IMR-90 (cell line): ENCODE measurements around the gene CPXM2. TPM values are rescaled to one million over a fixed set of nuclear protein-coding genes. Genes with fewer than 3 reads are reported as not detected.

Experiments used
- ATAC-seq: fragments of 200-7000 bp; cut with Tn5 transposase; 2 replicates; pipeline ENCODE4 v1.9.1; 2020; ENCODE audit warnings: low read depth, mild to moderate bottlenecking, moderate library complexity
- BruUV-seq: library from RNA; stranded (reverse); fragments of 400-500 nt; replicated peaks from 2 replicates; lab custom pipeline; 2021; lab: Mats Ljungman, UMichigan
- CTCF ChIA-PET: fragments of 300-600 bp; formaldehyde crosslinking; extraction: SDS; loops from one replicate; lab custom pipeline; 2021; ENCODE audit warnings: antibody characterized with exemption; lab: Yijun Ruan, JAX
- POLR2A ChIA-PET: fragments of 300-600 bp; sonication (Branson Sonifier 250); formaldehyde crosslinking; loops from one replicate; lab custom pipeline; 2022; ENCODE audit warnings: antibody characterized with exemption; ENCODE audit not compliant: unreplicated experiment; lab: Charles Lee
- DNase-seq: peaks from one replicate; pipeline ENCODE4 v3.0.0; 2013
- H2AFZ ChIP-seq: replicated peaks from 2 replicates; pipeline ENCODE3; 2013; ENCODE audit warnings: low read length, mild to moderate bottlenecking; ENCODE audit not compliant: poor library complexity
- H2AK5ac ChIP-seq: 2 replicates; pipeline ENCODE4 v1.6.1; 2013; ENCODE audit warnings: low read depth, low read length, inconsistent platforms
- H2AK9ac ChIP-seq: replicated peaks from 2 replicates; pipeline ENCODE3; 2013; ENCODE audit warnings: mild to moderate bottlenecking, low read depth, low read length, moderate library complexity; ENCODE audit not compliant: poor library complexity
- H2BK120ac ChIP-seq: 2 replicates; pipeline ENCODE4 v1.6.1; 2013; ENCODE audit warnings: low read depth, low read length, inconsistent platforms
- H2BK15ac ChIP-seq: 3 replicates; pipeline ENCODE4 v1.6.1; 2013; ENCODE audit warnings: low read depth, low read length, inconsistent platforms
- H2BK20ac ChIP-seq: 2 replicates; pipeline ENCODE4 v1.6.1; 2013; ENCODE audit warnings: low read depth, mild to moderate bottlenecking, inconsistent platforms, low read length, moderate library complexity
- H2BK5ac ChIP-seq: 2 replicates; pipeline ENCODE4 v1.6.1; 2013; ENCODE audit warnings: mild to moderate bottlenecking, low read depth, low read length, inconsistent platforms; ENCODE audit not compliant: poor library complexity, severe bottlenecking
- H3K14ac ChIP-seq: replicated peaks from 2 replicates; pipeline ENCODE4 v1.6.1; 2013; ENCODE audit warnings: low read depth, low read length, inconsistent platforms
- H3K18ac ChIP-seq: 2 replicates; pipeline ENCODE4 v1.6.1; 2013; ENCODE audit warnings: low read depth, low read length, control low read depth
- H3K23ac ChIP-seq: 2 replicates; pipeline ENCODE4 v1.6.1; 2013; ENCODE audit warnings: low read depth, low read length, inconsistent platforms
- H3K27ac ChIP-seq: 2 replicates; pipeline ENCODE4 v1.5.1; 2013; ENCODE audit warnings: mild to moderate bottlenecking, control low read depth, low read length; ENCODE audit not compliant: insufficient read depth
- H3K27me3 ChIP-seq: 2 replicates; pipeline ENCODE4 v1.6.1; 2013; ENCODE audit warnings: low read length; ENCODE audit not compliant: control insufficient read depth, insufficient read depth
- H3K36me3 ChIP-seq: 2 replicates; pipeline ENCODE4 v1.6.1; 2013; ENCODE audit warnings: low read length, mixed read lengths; ENCODE audit not compliant: control insufficient read depth, insufficient read depth
- H3K4ac ChIP-seq: 2 replicates; pipeline ENCODE4 v1.6.1; 2013; ENCODE audit warnings: low read depth, low read length, inconsistent platforms
- H3K4me1 ChIP-seq: 2 replicates; pipeline ENCODE4 v1.6.1; 2013; ENCODE audit warnings: low read length, mixed read lengths; ENCODE audit not compliant: control insufficient read depth, insufficient read depth
- H3K4me2 ChIP-seq: 2 replicates; pipeline ENCODE4 v1.6.1; 2013; ENCODE audit warnings: low read depth, mild to moderate bottlenecking, control low read depth, low read length, moderate library complexity
- H3K4me3 ChIP-seq: 2 replicates; pipeline ENCODE4 v1.5.1; 2013; ENCODE audit warnings: low read depth, mild to moderate bottlenecking, control low read depth, low read length, moderate library complexity; ENCODE audit not compliant: insufficient read depth
- H3K56ac ChIP-seq: 2 replicates; pipeline ENCODE4 v1.6.1; 2013; ENCODE audit warnings: low read length, inconsistent platforms; ENCODE audit not compliant: insufficient read depth; ENCODE audit errors: extremely low read depth
- H3K79me1 ChIP-seq, 2 experiments: 2 replicates each; pipeline ENCODE4 v1.6.1; 2013; ENCODE audit warnings: low read length in 2 of 2, inconsistent platforms in 1 of 2, low read depth in 1 of 2
- H3K9ac ChIP-seq: 2 replicates; pipeline ENCODE4 v1.6.1; 2013; ENCODE audit warnings: low read depth, low read length, control low read depth
- H3K9me1 ChIP-seq: 2 replicates; pipeline ENCODE4 v1.6.1; 2013; ENCODE audit warnings: low read length, inconsistent platforms; ENCODE audit not compliant: insufficient read depth
- H3K9me3 ChIP-seq: 2 replicates; pipeline ENCODE4 v1.6.1; 2013; ENCODE audit warnings: low read length; ENCODE audit not compliant: control insufficient read depth, insufficient read depth
- H4K20me1 ChIP-seq: 2 replicates; pipeline ENCODE4 v1.6.1; 2013; ENCODE audit warnings: low read length, inconsistent platforms; ENCODE audit not compliant: insufficient read depth
- H4K5ac ChIP-seq: 2 replicates; pipeline ENCODE4 v1.6.1; 2013; ENCODE audit warnings: mild to moderate bottlenecking, low read depth, low read length, control low read depth
- H4K8ac ChIP-seq, 2 experiments: 2 replicates each; pipeline ENCODE4 v1.6.1; 2013; ENCODE audit warnings: low read depth in 2 of 2, low read length in 2 of 2, control low read depth in 1 of 2, inconsistent platforms in 1 of 2
- H4K91ac ChIP-seq: 2 replicates; pipeline ENCODE4 v1.6.1; 2013; ENCODE audit warnings: low read depth, low read length, inconsistent platforms; ENCODE audit not compliant: insufficient read depth
- BHLHE40 ChIP-seq: fragments of 150-350 bp; IDR thresholded peaks from 2 replicates; pipeline ENCODE4 v1.6.1; 2016; ENCODE audit warnings: mild to moderate bottlenecking, low read depth, low read length
- CEBPB ChIP-seq: IDR thresholded peaks from 2 replicates; pipeline ENCODE4 v1.6.1; 2012; ENCODE audit warnings: low read depth, low read length, improper control_type of control experiment
- CHD1 ChIP-seq: IDR thresholded peaks from 2 replicates; pipeline ENCODE4 v1.6.1; 2012; ENCODE audit warnings: low read depth, low read length, improper control_type of control experiment
- MAFK ChIP-seq: IDR thresholded peaks from 2 replicates; pipeline ENCODE4 v1.6.1; 2012; ENCODE audit warnings: low read depth, low read length, improper control_type of control experiment
- MXI1 ChIP-seq: IDR thresholded peaks from 2 replicates; pipeline ENCODE4 v1.6.1; 2012; ENCODE audit warnings: low read depth, mild to moderate bottlenecking, low read length, moderate library complexity, borderline replicate concordance
- NFE2L2 ChIP-seq: fragments of 150-350 bp; IDR thresholded peaks from 2 replicates; pipeline ENCODE4 v1.6.1; 2016; ENCODE audit warnings: low read depth, mild to moderate bottlenecking, low read length
- POLR2A ChIP-seq: IDR thresholded peaks from 2 replicates; pipeline ENCODE4 v1.6.1; 2012; ENCODE audit warnings: mild to moderate bottlenecking, low read depth, low read length
- RAD21 ChIP-seq: IDR thresholded peaks from 2 replicates; pipeline ENCODE4 v1.6.1; 2012; ENCODE audit warnings: low read length, improper control_type of control experiment
- RFX5 ChIP-seq: IDR thresholded peaks from 2 replicates; pipeline ENCODE4 v1.8.0; 2012; ENCODE audit warnings: low read depth, mild to moderate bottlenecking, low read length, moderate library complexity
- WGBS, 2 experiments: methylation state at CpG; one replicate each; pipeline versions ENCODE4 v1.1.5 to v1.1.7; 2013; ENCODE audit warnings: missing lambda C conversion rate in 2 of 2; ENCODE audit not compliant: insufficient read length in 1 of 2; ENCODE audit errors: extremely low coverage in 2 of 2; 5-methylcytosine and 5-hydroxymethylcytosine counted together
- dilution Hi-C: fragments of 300-500 bp; cut with HindIII; formaldehyde crosslinking; loops from one replicate; pipeline ENCODE4 v1.14.3; 2018; ENCODE audit warnings: low sequenced_read_pairs; ENCODE audit not compliant: unreplicated experiment
- in situ Hi-C: fragments of 300-500 bp; cut with MboI; formaldehyde crosslinking; loops from 3 replicates; pipeline ENCODE4 v1.14.3; 2019; ENCODE audit warnings: low sequenced_read_pairs, inconsistent platforms, mixed read lengths
- intact Hi-C: fragments of 100-400 bp; cut with micrococcal nuclease; formaldehyde crosslinking; loops from 2 replicates; pipeline ENCODE4 v1.10.0; 2022
- polyA plus RNA-seq, 3 experiments: library from polyadenylated mRNA; depleted of rRNA; stranded (reverse); fragments of >200 nt; gene quantifications; 2 replicates each; pipeline ENCODE4 v1.2.3, GENCODE V29; 2012; ENCODE audit warnings: low replicate concordance in 1 of 3
- total RNA-seq: library from RNA; depleted of rRNA; stranded (reverse); fragments of >200 nt; gene quantifications from 2 replicates; pipeline ENCODE4 v1.2.3, GENCODE V29; 2012
- TF ChIP-seq, protein P1 (sequence below): fragments of 150-350 bp; IDR thresholded peaks from 2 replicates; pipeline ENCODE4 v1.6.1; 2017; ENCODE audit warnings: mild to moderate bottlenecking, antibody characterized with exemption, low read length, low read depth
- TF ChIP-seq, protein P2 (sequence below): conservative IDR thresholded peaks from 2 replicates; pipeline ENCODE4 v1.5.1; 2012; ENCODE audit warnings: mild to moderate bottlenecking, low read depth, low read length, improper control_type of control experiment
- TF ChIP-seq, protein P3 (sequence below): fragments of 150-350 bp; IDR thresholded peaks from 2 replicates; pipeline ENCODE4 v1.6.1; 2016; ENCODE audit warnings: low read depth, mild to moderate bottlenecking, low read length, moderate library complexity, borderline replicate concordance

CPXM2 gene
- total and polyA plus RNA-seq, 2 of the 4 experiments (the other 2 are of a cell fraction): not detected

DNA sequence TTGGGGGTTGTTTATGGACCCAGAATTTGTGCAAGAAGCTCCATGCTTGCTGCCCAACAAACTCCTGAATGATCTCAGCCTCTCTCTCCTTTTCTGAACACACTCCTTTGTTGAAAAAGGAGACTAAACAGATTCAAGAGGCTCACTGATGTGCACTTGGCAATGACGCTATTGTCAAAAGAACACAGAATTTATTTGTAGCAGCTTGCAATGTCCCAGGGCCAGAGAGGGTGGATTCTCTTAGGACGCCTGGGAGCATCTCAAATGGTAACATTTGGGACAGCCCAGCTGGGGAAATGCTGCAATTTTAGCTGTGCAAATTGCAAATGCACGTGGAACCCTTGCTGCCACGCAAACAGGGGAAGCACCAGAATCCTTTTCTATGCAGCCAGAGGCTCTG, 145.5 kb downstream of the CPXM2 start:
- Histone ChIP-seq H3K4me3 (no peak overlapping the region), H3K14ac (no peak overlapping the region), H3K56ac (no peak overlapping the region), H4K91ac (no peak overlapping the region), H3K79me1 (no peaks in the 10 kb centered on the region), H2AFZ (no peak overlapping the region), H3K4me2 (no peak overlapping the region), H3K4me1 (no peaks in the 10 kb centered on the region), H3K4ac (no peak overlapping the region), H3K9ac (no peak overlapping the region), H2BK120ac (no peak overlapping the region), H3K23ac (no peak overlapping the region), H2BK15ac (no peak overlapping the region), H2BK20ac (no peak overlapping the region), H3K9me3 (peaks cover 46% of the 10 kb centered on the region), H2AK5ac (no peak overlapping the region), H4K8ac (no peak overlapping the region), H3K18ac (no peak overlapping the region), H3K27ac (no peak overlapping the region), H2AK9ac (no peak overlapping the region), H4K20me1 (no peaks in the 10 kb centered on the region), H3K27me3 (no peaks in the 10 kb centered on the region), H3K36me3 (no peaks in the 10 kb centered on the region), H3K9me1 (no peaks in the 10 kb centered on the region), H2BK5ac (no peak overlapping the region), H4K5ac (no peak overlapping the region)
- WGBS, 2 experiments: 70% methylated on average over 1 of the region's 4 CpGs; no CpG with 5 or more reads in 1 of the 2 experiments
- POLR2A ChIA-PET: no interaction called here
- ATAC-seq (no peak), DNase-seq (no peak)
- intact Hi-C loops (no loop called here), dilution Hi-C loops (no loop called here), in situ Hi-C loops (no loop called here)
- CTCF ChIA-PET: interaction anchor here (0.7 kb wide), 1 partner anchor 12 kb away, joined by 3 read pairs; no protein-coding TSS in a partner anchor
- no TSS peak for BruUV-seq
- TF ChIP-seq, protein P1, sequence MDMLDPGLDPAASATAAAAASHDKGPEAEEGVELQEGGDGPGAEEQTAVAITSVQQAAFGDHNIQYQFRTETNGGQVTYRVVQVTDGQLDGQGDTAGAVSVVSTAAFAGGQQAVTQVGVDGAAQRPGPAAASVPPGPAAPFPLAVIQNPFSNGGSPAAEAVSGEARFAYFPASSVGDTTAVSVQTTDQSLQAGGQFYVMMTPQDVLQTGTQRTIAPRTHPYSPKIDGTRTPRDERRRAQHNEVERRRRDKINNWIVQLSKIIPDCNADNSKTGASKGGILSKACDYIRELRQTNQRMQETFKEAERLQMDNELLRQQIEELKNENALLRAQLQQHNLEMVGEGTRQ: no peak
- TF ChIP-seq NFE2L2 (no peak), RAD21 (no peak), MXI1 (no peak), RFX5 (no peak), CEBPB (no peak), CHD1 (no peak), MAFK (no peak), BHLHE40 (no peak), POLR2A (no peak)
- TF ChIP-seq, protein P2, sequence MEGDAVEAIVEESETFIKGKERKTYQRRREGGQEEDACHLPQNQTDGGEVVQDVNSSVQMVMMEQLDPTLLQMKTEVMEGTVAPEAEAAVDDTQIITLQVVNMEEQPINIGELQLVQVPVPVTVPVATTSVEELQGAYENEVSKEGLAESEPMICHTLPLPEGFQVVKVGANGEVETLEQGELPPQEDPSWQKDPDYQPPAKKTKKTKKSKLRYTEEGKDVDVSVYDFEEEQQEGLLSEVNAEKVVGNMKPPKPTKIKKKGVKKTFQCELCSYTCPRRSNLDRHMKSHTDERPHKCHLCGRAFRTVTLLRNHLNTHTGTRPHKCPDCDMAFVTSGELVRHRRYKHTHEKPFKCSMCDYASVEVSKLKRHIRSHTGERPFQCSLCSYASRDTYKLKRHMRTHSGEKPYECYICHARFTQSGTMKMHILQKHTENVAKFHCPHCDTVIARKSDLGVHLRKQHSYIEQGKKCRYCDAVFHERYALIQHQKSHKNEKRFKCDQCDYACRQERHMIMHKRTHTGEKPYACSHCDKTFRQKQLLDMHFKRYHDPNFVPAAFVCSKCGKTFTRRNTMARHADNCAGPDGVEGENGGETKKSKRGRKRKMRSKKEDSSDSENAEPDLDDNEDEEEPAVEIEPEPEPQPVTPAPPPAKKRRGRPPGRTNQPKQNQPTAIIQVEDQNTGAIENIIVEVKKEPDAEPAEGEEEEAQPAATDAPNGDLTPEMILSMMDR: no peak
- TF ChIP-seq, protein P3, sequence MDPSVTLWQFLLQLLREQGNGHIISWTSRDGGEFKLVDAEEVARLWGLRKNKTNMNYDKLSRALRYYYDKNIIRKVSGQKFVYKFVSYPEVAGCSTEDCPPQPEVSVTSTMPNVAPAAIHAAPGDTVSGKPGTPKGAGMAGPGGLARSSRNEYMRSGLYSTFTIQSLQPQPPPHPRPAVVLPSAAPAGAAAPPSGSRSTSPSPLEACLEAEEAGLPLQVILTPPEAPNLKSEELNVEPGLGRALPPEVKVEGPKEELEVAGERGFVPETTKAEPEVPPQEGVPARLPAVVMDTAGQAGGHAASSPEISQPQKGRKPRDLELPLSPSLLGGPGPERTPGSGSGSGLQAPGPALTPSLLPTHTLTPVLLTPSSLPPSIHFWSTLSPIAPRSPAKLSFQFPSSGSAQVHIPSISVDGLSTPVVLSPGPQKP: no peak
